Stimulated activated CD4-positive, alpha-beta T cell treated with anti-CD3 and anti-CD28 coated beads, TNF-alpha, amount 100 ng/mL, for 4 hours (primary cell): Measurements from ENCODE around the gene CTNNA2.

Experiments used
- DNase-seq, 3 experiments: peaks; one replicate each; pipeline ENCODE4 v3.0.0-alpha.2; 2020; ENCODE audit warnings: low read depth in 3 of 3

CTNNA2 gene

GRCh38 chr2:80560326-80560725, 1047.5 kb downstream of the CTNNA2 start:
- no peak for DNase-seq

DNA sequence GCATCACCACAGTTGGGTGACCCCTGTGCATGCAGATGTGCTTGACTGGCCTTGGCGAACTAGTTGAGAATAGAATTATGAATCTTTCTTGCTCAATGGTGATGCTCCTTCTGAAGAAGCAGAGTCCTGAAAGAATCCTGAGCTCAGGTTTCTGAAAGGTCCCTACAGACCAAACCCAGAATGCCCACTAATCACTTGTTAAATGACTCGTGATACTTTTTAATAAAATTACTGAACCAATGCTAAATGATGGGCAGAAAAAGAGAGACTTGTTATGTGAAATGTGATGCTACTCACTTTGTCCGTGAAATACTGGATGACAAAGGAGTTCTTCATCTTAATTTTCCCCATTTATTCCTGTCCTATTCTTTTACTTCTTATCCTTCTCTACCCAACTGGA, 1055.2 kb downstream of the CTNNA2 start:
- DNase-seq: no peak

- DNase-seq: no peak
Observed at GRCh38 chr2:80573167-80573566, 1060.3 kb downstream of the CTNNA2 start.

GRCh38 chr2:80573950-80574349, 1061.1 kb downstream of the CTNNA2 start:
- no peak for DNase-seq

DNA sequence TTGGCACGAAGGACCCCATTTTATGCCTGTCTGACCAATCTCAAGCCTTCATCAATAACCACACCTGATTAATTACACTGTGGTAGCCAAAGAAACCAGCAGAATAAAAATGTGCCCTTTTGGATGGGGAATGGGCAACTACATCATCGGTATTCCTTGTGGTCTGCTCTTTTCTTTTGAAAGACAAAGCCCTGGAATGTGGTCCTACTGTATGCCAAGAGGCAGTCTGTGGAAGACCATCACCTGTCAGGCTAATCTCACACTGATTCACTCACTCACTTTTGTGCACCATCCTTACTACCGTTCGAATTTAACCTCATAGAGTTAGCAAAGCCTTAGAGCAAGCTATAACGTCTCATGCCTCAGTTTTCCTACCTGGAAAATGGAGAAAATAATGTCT, 1066.9 kb downstream of the CTNNA2 start:
- DNase-seq: no peak

GRCh38 chr2:80591233-80591632, 1078.4 kb downstream of the CTNNA2 start:
- no peak for DNase-seq

GRCh38 chr2:80592106-80592505, 1079.3 kb downstream of the CTNNA2 start:
- no peak for DNase-seq

GRCh38 chr2:80610108-80610507, 1097.3 kb downstream of the CTNNA2 start:
- DNase-seq: no peak

DNA sequence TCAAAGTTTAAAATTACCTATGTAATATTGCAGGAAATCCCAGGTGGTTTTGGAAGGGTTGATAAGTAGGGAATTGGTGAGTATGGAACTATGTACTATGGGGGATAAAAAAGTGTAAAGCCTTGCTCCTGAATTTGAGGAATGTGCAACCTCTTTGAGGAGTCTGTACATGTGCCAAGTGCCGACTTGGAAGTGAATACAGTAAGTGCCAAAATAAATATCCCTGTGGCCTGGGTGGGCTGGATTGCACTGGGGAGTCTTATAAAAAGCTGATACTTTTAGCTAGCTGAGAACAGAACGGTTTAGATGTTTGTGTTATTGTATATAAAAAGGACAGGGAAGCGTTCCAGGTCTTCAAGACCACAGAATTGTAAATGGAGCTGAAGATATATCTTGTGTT, 1108.8 kb downstream of the CTNNA2 start:
- no peak for DNase-seq

DNA sequence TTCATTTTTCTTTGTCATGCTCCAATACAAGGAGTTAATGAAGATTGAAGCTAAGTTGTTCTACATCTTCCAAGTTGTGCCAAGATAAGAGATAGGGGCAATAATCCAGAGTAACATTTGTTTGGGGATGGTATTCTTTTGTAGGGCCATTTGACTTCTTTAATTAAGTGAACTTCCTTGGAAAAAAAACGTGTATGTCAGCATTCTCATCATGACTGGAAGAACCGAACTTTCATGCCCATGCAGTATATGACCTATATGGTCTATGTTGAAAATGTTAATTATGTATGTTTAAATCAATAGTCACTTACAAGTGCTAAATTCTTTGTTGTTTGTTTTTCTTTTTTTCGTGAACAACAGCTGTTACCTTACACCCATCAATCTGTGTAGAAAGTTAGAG, 1111.2 kb downstream of the CTNNA2 start:
- DNase-seq: no peak

DNA sequence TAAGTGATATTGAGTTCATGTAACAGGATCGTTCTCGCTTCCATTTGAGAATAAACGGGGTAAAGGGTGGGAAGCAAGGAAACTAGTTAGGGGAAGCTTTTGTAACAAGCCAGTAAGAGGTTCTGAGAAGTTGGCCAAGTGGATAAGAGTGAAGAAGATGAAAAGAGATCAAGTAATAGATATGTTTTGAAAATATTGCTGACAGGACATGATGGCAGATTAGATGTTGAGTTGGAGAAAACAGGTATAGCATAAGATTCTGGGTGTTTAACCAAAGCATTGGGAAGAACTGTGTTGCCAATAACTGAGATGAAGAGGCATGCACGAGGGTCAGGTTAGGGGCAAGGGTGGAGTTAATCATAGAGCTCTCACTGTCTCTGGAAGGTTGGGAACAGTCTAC, 1121.7 kb downstream of the CTNNA2 start:
- no peak for DNase-seq

DNA sequence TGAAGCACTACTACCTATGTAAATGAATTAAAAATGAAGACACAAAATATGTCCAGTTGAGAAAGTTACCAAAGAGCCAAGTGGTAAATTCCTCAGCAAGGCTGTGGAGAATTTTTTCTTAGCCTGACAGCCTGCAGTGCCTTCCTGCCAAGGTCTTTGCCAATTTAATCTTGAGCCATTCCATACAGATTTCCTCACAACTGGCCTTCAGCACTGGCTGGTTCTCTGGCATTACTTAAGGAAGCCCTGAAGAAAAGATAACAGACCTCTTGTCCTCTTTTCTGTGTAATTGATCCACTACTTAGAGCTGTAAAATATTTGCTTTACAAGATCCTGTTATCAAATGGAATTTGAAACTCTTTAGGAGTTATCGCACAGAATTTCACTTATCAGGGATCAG, 1125.9 kb downstream of the CTNNA2 start:
- DNase-seq: no peak

- DNase-seq: no peak
Observed at GRCh38 chr2:80642465-80642864, 1129.6 kb downstream of the CTNNA2 start.

GRCh38 chr2:80643598-80643997, 1130.7 kb downstream of the CTNNA2 start:
- DNase-seq: no peak

GRCh38 chr2:80651435-80651834, 1138.6 kb downstream of the CTNNA2 start:
- no peak for DNase-seq

- DNase-seq: no peak
Observed at GRCh38 chr2:80655265-80655664, 1142.4 kb downstream of the CTNNA2 start.

DNA sequence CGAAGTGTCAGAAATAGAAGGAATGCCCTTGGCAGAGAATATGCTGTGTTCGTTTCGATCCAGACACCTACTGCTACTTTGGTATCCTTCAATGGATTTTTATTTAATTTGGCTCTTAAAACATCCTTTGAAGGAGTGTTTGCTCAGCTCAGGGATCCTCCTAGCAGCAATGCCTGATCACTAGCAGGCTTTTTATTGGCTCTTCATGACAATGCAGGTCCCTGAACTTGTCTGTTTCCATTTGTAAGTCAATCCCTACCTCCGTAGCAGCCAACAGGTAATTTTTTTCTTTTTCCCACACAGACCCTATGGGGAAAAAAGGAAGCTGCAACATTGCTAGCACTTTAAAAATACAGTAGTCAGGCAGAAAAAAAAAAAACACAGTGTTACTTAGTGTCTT, 1157.9 kb downstream of the CTNNA2 start:
- DNase-seq: no peak

DNA sequence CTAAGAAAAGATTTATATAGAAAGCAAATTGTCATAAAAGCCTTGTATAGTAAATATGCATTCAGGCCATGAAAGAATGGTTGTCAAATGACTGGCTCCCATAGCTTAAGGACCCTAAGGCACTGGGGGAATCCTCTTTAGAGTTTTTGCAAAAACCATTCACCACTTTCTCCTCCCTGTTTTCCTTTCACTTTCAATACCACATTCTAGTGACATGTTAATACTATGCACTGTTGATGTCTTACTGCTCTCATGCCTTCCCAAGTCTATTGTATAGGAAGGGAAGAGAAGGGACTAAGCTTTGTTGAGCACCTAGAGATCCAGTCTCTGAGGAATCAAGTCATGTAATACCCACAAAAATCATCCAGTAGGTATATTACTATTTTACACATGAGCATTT, 1174.7 kb downstream of the CTNNA2 start:
- DNase-seq: no peak

- no peak for DNase-seq
Observed at GRCh38 chr2:80689106-80689505, 1176.3 kb downstream of the CTNNA2 start.
